Activated naive CD4-positive, alpha-beta T cell treated with anti-CD3 and anti-CD28 coated beads, Interleukin-2, amount 50 U/mL, for 24 hours (primary cell): ENCODE measurements around the gene ATOH8.

Experiments used
- H3K27ac Mint-ChIP-seq: one replicate; pipeline ENCODE4 v1.8.0; 2021; ENCODE audit warnings: mild to moderate bottlenecking, mixed read lengths
- H3K27me3 Mint-ChIP-seq: one replicate; pipeline ENCODE4 v1.8.0; 2021; ENCODE audit warnings: mixed read lengths
- H3K36me3 Mint-ChIP-seq: one replicate; pipeline ENCODE4 v1.8.0; 2021; ENCODE audit warnings: mixed read lengths
- H3K4me1 Mint-ChIP-seq: one replicate; pipeline ENCODE4 v1.8.0; 2021; ENCODE audit warnings: mixed read lengths
- H3K4me3 Mint-ChIP-seq: one replicate; pipeline ENCODE4 v1.8.0; 2021; ENCODE audit warnings: mild to moderate bottlenecking, mixed read lengths
- H3K9me3 Mint-ChIP-seq: one replicate; pipeline ENCODE4 v1.8.0; 2021; ENCODE audit warnings: mixed read lengths

Gene ATOH8

GRCh38 chr2:85728883-85729824 is 24.6 kb upstream of the ATOH8 start:
- H3K27me3 Mint-ChIP-seq: no peaks in the 10 kb centered on the region
- H3K4me3 Mint-ChIP-seq: no peak overlapping the region
- no peak overlapping the region for H3K27ac Mint-ChIP-seq
- H3K9me3 Mint-ChIP-seq: no peaks in the 10 kb centered on the region
- H3K36me3 Mint-ChIP-seq: no peaks in the 10 kb centered on the region
- H3K4me1 Mint-ChIP-seq: no peaks in the 10 kb centered on the region

GRCh38 chr2:85729825-85730510 is 23.8 kb upstream of the ATOH8 start:
- no peak overlapping the region for H3K27ac Mint-ChIP-seq
- no peak overlapping the region for H3K4me3 Mint-ChIP-seq
- H3K36me3 Mint-ChIP-seq: no peaks in the 10 kb centered on the region
- no peaks in the 10 kb centered on the region for H3K27me3 Mint-ChIP-seq
- no peaks in the 10 kb centered on the region for H3K9me3 Mint-ChIP-seq
- H3K4me1 Mint-ChIP-seq: no peaks in the 10 kb centered on the region

DNA sequence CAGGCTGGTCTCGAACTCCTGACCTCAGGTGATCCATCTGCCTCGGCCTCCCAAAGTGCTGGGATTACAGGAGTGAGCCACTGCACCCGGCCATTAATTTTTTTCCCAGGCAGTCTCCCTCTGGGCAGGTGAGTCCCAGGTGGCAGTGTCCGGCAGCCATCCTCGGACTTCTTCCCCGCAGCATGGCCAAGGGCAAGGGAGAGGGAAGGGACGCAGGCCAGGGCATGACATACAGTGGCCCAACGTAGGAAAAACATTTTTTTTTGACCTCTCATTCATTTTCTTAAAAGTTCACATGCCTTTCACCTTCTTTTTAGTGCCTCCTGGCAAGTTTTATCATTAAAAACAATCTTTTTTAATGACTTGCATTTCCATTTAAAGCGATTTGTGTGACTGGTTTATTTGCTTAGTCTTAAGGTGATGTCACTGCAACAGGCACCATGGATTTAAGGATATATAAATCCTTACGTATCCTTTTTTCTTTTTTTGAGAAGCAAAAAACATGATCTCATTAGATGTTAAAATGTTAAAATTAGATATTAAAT is 23.0 kb upstream of the ATOH8 start:
- Mint-ChIP-seq H3K36me3 (no peaks in the 10 kb centered on the region), H3K4me3 (no peak overlapping the region), H3K9me3 (no peaks in the 10 kb centered on the region), H3K27ac (no peak overlapping the region), H3K27me3 (no peaks in the 10 kb centered on the region), H3K4me1 (no peaks in the 10 kb centered on the region)

DNA sequence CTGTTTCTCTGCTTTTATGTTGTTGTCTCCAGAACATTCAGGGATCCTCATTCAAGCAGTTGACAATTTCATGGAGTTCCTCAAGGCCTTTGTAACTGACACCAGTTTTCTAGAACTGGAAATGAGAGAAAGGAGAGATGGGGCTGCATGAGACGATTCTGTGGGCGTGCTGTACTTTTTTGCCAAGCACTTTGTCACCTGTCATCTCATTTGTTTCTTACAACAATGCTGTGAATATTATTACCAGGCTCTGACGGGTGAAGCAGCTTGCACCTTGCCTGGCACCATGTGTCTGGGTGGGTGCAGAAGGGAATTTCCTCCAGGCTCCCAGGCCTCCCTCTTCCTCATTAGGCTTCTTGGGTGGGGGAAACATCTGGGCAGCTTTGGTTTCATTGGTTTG is 22.2 kb upstream of the ATOH8 start:
- no peak overlapping the region for H3K27ac Mint-ChIP-seq
- H3K4me3 Mint-ChIP-seq: no peak overlapping the region
- no peaks in the 10 kb centered on the region for H3K27me3 Mint-ChIP-seq
- no peaks in the 10 kb centered on the region for H3K36me3 Mint-ChIP-seq
- no peaks in the 10 kb centered on the region for H3K4me1 Mint-ChIP-seq
- no peaks in the 10 kb centered on the region for H3K9me3 Mint-ChIP-seq

GRCh38 chr2:85732467-85733120 is 21.2 kb upstream of the ATOH8 start:
- Mint-ChIP-seq H3K4me3 (no peak overlapping the region), H3K4me1 (no peaks in the 10 kb centered on the region), H3K27me3 (no peaks in the 10 kb centered on the region), H3K9me3 (no peaks in the 10 kb centered on the region), H3K27ac (no peak overlapping the region), H3K36me3 (no peaks in the 10 kb centered on the region)

- Mint-ChIP-seq H3K36me3 (no peaks in the 10 kb centered on the region), H3K4me1 (no peaks in the 10 kb centered on the region), H3K27ac (no peak overlapping the region), H3K9me3 (no peaks in the 10 kb centered on the region), H3K27me3 (no peaks in the 10 kb centered on the region), H3K4me3 (no peak overlapping the region)
Measured at GRCh38 chr2:85733121-85733960, 20.4 kb upstream of the ATOH8 start.

- Mint-ChIP-seq H3K4me3 (no peak overlapping the region), H3K9me3 (no peaks in the 10 kb centered on the region), H3K36me3 (no peaks in the 10 kb centered on the region), H3K27me3 (no peaks in the 10 kb centered on the region), H3K27ac (no peak overlapping the region), H3K4me1 (no peaks in the 10 kb centered on the region)
Measured at GRCh38 chr2:85734015-85734414, 19.8 kb upstream of the ATOH8 start.

GRCh38 chr2:85734942-85735608 is 18.7 kb upstream of the ATOH8 start:
- no peaks in the 10 kb centered on the region for H3K4me1 Mint-ChIP-seq
- no peaks in the 10 kb centered on the region for H3K36me3 Mint-ChIP-seq
- no peak overlapping the region for H3K4me3 Mint-ChIP-seq
- no peaks in the 10 kb centered on the region for H3K9me3 Mint-ChIP-seq
- H3K27me3 Mint-ChIP-seq: no peaks in the 10 kb centered on the region
- no peak overlapping the region for H3K27ac Mint-ChIP-seq

DNA sequence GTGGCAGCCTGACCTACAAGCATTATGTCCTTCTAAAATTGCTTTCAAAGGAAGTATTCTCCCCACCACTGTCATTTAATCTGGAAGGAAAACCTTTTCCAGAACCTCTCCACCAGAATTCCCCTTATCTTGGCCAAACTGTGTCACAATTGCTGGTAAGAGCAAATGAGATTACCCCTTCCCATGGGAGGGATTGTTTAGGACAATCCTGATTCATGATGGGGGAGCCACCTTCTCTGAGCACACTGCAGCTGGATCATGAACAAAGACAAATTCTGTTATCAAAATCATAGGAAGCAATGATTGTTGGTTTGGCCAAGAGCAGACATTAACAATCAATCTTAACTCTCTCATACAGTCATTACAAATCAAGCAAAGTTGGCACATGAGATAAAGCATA is 18.1 kb upstream of the ATOH8 start:
- H3K27ac Mint-ChIP-seq: no peak overlapping the region
- H3K27me3 Mint-ChIP-seq: no peaks in the 10 kb centered on the region
- no peaks in the 10 kb centered on the region for H3K4me1 Mint-ChIP-seq
- no peaks in the 10 kb centered on the region for H3K36me3 Mint-ChIP-seq
- H3K9me3 Mint-ChIP-seq: no peaks in the 10 kb centered on the region
- H3K4me3 Mint-ChIP-seq: no peak overlapping the region

DNA sequence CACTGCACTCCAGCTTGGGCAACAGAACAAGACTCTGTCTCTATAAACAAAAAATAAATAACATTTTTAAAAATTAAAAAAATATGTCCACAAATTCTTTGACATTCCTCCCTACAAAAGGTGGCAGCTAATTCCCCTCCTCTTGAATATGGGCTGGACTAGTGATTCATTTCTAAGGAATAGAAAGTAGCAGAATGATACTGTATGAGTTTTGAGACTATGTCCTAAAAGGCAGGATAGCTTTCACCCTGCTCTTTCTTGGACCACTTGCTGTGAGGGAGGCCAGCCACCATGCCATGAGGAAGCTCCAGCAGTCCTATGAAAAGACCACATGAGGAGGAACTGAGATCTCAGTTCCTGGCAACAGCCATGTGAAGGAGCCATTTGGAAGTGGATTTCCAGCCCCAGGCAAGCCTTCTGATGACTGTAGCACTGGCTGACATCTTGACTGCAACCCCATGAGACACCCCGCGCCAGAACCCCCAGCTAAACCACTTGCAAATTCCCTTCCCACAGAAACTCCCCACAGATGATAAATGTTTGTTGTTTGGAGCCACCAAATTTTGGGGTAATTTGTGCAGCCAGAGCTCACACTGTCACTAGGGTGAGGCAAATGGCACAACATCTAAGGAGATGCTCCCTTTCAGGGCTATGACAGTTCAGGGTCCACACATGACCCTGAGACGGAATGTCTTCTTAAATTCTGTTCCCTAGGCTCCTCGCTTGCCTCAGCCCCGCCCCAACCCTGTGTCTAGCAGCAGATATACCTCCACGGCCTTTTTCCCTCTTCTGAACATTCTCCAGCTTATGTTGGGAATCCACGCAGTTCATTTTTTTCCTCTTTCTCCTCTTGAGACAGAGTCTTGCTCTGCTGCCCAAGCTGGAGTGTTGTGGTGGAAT is 17.1 kb upstream of the ATOH8 start:
- Mint-ChIP-seq H3K36me3 (no peaks in the 10 kb centered on the region), H3K4me3 (no peak overlapping the region), H3K27me3 (peaks cover 3% of the 10 kb centered on the region), H3K27ac (no peak overlapping the region), H3K9me3 (no peaks in the 10 kb centered on the region), H3K4me1 (no peaks in the 10 kb centered on the region)

DNA sequence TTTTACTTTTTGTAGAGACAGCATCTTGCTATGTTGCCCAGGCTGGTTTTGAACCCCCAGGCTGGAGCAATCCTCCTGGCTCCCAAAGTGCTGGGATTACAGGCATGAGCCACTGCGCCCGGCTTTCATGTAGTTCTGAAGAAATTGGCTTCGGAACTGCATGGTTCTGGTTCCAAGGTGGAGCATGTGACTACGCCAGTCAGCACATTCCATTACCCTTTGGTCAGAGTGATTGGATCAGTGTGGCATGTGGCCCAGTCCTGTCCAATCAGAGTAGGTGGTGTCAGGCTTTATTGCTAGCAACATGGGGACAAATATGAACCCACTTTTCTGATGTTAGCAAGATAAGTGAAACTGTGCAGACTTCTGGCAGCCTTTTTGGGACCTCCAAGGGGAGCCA is 16.3 kb upstream of the ATOH8 start:
- Mint-ChIP-seq H3K36me3 (no peaks in the 10 kb centered on the region), H3K9me3 (no peaks in the 10 kb centered on the region), H3K27ac (no peak overlapping the region), H3K27me3 (peaks cover 7% of the 10 kb centered on the region), H3K4me1 (no peaks in the 10 kb centered on the region), H3K4me3 (no peak overlapping the region)

GRCh38 chr2:85737961-85738360 is 15.8 kb upstream of the ATOH8 start:
- no peak overlapping the region for H3K27ac Mint-ChIP-seq
- H3K36me3 Mint-ChIP-seq: no peaks in the 10 kb centered on the region
- H3K9me3 Mint-ChIP-seq: no peaks in the 10 kb centered on the region
- peaks cover 7% of the 10 kb centered on the region for H3K27me3 Mint-ChIP-seq
- H3K4me3 Mint-ChIP-seq: no peak overlapping the region
- H3K4me1 Mint-ChIP-seq: no peaks in the 10 kb centered on the region

GRCh38 chr2:85740193-85740592 is 13.6 kb upstream of the ATOH8 start:
- H3K27me3 Mint-ChIP-seq: peaks cover 14% of the 10 kb centered on the region
- H3K27ac Mint-ChIP-seq: no peak overlapping the region
- H3K4me3 Mint-ChIP-seq: no peak overlapping the region
- H3K4me1 Mint-ChIP-seq: no peaks in the 10 kb centered on the region
- no peaks in the 10 kb centered on the region for H3K36me3 Mint-ChIP-seq
- H3K9me3 Mint-ChIP-seq: no peaks in the 10 kb centered on the region
